HFFc6 (cell line): Measurements from ENCODE around the gene COPS9. TPM values are rescaled to one million over a fixed set of nuclear protein-coding genes. Genes with fewer than 3 reads are reported as not detected.

ENCODE experiments used
- DNase-seq: peaks from one replicate; pipeline ENCODE4 v3.0.0-alpha.2; 2018
- H3K27ac Mint-ChIP-seq: 2 replicates; pipeline ENCODE4 v1.8.0; 2020; ENCODE audit warnings: mild to moderate bottlenecking, mixed read lengths
- H3K27me3 Mint-ChIP-seq: 2 replicates; pipeline ENCODE4 v1.8.0; 2021; ENCODE audit warnings: mild to moderate bottlenecking, moderate library complexity, mixed read lengths; ENCODE audit not compliant: insufficient read depth
- H3K36me3 Mint-ChIP-seq: 2 replicates; pipeline ENCODE4 v1.8.0; 2021; ENCODE audit warnings: low read depth, mixed read lengths
- H3K4me1 Mint-ChIP-seq: 2 replicates; pipeline ENCODE4 v1.8.0; 2020; ENCODE audit warnings: low read depth, mixed read lengths
- H3K4me3 Mint-ChIP-seq: 2 replicates; pipeline ENCODE4 v1.8.0; 2020; ENCODE audit warnings: mild to moderate bottlenecking, moderate library complexity, mixed read lengths
- H3K9me3 Mint-ChIP-seq: 2 replicates; pipeline ENCODE4 v1.8.0; 2020; ENCODE audit warnings: mild to moderate bottlenecking, mixed read lengths
- total RNA-seq, 6 experiments: library from RNA; stranded (reverse); fragmentation: NEBNext Ultra II Directional; extraction: Animal tissue kit (Norgen Biotek cat#: 25700); gene quantifications; 2 replicates in 1 of 6; 3 replicates in 5 of 6; pipeline ENCODE4 v1.2.3, GENCODE V29; 2021
- TF ChIP-seq, protein P1 (sequence below): fragments of 200-600 bp; sonication (generic); IDR thresholded peaks from 2 replicates; pipeline ENCODE4 v1.5.0; 2021; ENCODE audit warnings: antibody characterized with exemption, mild to moderate bottlenecking

Gene COPS9
- total RNA-seq, 6 experiments from 2014 or later, result 147 to 239 (median 211) TPM

DNA sequence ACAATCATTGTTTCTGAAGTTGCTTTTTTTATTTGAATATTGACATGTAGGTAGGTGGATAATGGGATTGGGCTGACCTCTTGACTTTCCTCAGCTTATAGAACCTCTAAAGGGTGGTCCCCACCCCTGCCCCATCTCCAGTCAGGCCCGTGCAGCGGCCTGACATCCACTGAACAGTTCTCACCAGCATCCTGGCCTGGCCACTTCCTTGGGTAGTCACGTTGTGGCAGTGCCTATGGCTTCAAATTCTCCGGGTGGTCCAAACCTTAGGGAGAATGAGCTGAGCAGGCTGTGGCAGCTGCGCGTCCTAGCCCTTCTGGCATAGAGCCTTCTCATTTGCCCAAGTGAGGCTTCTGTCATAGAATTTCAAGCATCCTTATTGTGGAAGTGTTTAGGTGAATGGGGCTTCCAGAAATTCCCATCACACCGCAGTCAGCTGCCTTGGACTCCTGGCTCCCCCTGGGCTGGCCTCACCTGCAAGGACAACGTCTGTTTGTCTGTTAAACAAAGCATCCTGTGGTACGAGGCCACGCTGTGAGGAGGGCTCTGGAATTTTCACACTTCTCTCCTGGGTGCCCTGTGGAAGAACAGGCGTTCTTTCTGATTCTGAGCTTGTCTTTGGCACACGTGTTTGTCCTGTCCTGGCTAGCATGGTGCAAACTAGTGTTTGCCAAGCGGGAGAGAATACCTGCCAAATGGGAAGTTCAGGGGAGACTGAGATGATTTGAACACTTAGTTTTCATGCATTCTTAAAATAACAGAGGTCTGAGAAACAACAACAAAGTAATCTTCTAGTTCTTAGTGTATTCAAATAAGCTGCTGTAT is 36.2 kb upstream of the COPS9 start:
- H3K9me3 Mint-ChIP-seq, result no peaks in the 10 kb centered on the region
- no peaks in the 10 kb centered on the region for H3K4me1 Mint-ChIP-seq
- TF ChIP-seq, protein P1, sequence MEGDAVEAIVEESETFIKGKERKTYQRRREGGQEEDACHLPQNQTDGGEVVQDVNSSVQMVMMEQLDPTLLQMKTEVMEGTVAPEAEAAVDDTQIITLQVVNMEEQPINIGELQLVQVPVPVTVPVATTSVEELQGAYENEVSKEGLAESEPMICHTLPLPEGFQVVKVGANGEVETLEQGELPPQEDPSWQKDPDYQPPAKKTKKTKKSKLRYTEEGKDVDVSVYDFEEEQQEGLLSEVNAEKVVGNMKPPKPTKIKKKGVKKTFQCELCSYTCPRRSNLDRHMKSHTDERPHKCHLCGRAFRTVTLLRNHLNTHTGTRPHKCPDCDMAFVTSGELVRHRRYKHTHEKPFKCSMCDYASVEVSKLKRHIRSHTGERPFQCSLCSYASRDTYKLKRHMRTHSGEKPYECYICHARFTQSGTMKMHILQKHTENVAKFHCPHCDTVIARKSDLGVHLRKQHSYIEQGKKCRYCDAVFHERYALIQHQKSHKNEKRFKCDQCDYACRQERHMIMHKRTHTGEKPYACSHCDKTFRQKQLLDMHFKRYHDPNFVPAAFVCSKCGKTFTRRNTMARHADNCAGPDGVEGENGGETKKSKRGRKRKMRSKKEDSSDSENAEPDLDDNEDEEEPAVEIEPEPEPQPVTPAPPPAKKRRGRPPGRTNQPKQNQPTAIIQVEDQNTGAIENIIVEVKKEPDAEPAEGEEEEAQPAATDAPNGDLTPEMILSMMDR, result no peak
- no peak overlapping the region for H3K4me3 Mint-ChIP-seq
- H3K36me3 Mint-ChIP-seq, result no peaks in the 10 kb centered on the region
- H3K27me3 Mint-ChIP-seq, result peaks cover 43% of the 10 kb centered on the region
- no peak for DNase-seq
- no peak overlapping the region for H3K27ac Mint-ChIP-seq

DNA sequence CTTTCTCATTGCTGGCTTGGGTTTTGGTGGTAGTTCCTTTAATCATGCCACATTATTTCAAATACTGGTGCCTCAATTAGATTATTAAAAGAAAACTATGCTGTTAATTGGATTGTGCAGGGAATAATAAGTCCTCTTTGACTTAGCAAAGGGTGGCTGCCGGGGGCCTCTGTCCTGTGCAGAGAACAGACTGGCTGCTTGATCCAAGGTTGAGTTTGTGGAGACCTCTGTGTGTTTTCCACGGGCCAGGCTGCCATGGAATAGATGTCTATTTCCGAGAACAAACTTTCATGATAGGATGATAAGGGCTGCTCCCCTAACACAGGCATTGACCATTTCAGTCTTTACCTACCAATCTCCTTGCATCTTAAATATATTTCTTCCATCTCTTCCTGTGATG is 34.8 kb upstream of the COPS9 start:
- Mint-ChIP-seq H3K4me3 (no peak overlapping the region), H3K4me1 (no peaks in the 10 kb centered on the region), H3K27me3 (peaks cover 43% of the 10 kb centered on the region), H3K9me3 (no peaks in the 10 kb centered on the region), H3K36me3 (no peaks in the 10 kb centered on the region), H3K27ac (no peak overlapping the region)
- DNase-seq, result no peak
- TF ChIP-seq, protein P1, result no peak

DNA sequence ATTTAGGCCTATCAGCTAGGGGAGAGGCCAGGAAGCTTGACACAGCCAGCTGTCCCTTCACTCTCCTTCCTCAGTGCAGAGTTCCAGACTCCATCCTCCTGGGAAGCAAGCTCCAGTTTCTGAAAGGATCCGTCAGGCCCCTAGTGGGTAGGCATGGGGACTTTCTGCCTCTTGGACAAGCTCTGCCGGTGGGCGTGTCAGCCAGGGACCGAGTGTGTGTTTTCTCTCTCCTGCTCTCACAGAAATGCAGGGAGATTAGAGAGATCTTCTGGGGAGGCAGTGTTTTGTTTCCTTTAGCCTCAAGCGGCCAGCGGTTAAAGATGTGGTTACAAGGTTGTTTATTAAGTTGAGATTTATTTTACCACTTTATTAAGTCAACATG is 34.2 kb upstream of the COPS9 start:
- no peaks in the 10 kb centered on the region for H3K9me3 Mint-ChIP-seq
- no peak for DNase-seq
- H3K27me3 Mint-ChIP-seq, result peaks cover 44% of the 10 kb centered on the region
- TF ChIP-seq, protein P1, result no peak
- no peaks in the 10 kb centered on the region for H3K4me1 Mint-ChIP-seq
- no peak overlapping the region for H3K27ac Mint-ChIP-seq
- no peak overlapping the region for H3K4me3 Mint-ChIP-seq
- no peaks in the 10 kb centered on the region for H3K36me3 Mint-ChIP-seq

DNA sequence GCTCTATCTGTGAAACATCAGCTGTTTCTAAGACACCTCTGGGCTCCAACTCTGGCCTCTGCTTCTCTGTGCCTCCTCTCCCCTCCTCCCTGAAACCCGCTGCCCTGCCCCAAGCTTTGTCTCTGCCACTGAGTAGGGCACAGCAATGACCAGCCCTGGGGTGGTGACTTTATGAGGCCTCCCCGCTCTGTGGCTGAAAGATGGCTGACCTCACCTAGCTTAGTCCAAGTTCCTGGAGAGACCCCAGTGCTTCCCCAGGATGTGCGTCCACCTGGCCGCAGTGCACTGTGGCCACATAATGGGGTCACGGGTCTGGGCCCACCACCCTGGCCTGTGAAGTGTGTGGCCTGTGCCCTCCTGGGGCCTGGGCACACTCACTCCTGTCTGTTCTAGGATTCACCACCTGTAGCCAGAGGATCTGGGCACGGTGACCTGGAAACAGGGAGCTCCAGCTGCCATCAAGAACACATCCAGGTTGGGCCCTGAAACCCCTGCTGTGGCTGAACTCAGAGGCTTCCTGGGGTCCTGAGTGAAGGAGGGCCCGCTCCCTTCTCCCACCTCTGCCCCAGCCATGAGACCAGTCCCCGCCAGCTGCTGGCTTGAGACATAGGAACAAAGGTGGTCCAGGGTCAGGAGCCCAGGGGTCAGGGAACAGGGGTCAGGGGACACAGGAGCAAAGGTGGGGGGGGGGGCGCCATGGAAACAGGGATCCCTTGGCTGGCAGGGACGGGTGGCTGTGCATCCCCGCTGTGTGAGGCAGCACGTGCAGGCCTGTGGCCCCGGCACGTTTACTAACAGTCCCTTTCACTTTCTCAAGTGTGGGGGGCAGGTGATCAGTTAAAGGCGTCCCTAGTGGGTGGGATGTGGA is 33.6 kb upstream of the COPS9 start:
- Mint-ChIP-seq H3K36me3 (no peaks in the 10 kb centered on the region), H3K27ac (no peak overlapping the region), H3K4me3 (no peak overlapping the region), H3K4me1 (no peaks in the 10 kb centered on the region), H3K27me3 (peaks cover 43% of the 10 kb centered on the region), H3K9me3 (no peaks in the 10 kb centered on the region)
- no peak for DNase-seq
- TF ChIP-seq, protein P1, result no peak

DNA sequence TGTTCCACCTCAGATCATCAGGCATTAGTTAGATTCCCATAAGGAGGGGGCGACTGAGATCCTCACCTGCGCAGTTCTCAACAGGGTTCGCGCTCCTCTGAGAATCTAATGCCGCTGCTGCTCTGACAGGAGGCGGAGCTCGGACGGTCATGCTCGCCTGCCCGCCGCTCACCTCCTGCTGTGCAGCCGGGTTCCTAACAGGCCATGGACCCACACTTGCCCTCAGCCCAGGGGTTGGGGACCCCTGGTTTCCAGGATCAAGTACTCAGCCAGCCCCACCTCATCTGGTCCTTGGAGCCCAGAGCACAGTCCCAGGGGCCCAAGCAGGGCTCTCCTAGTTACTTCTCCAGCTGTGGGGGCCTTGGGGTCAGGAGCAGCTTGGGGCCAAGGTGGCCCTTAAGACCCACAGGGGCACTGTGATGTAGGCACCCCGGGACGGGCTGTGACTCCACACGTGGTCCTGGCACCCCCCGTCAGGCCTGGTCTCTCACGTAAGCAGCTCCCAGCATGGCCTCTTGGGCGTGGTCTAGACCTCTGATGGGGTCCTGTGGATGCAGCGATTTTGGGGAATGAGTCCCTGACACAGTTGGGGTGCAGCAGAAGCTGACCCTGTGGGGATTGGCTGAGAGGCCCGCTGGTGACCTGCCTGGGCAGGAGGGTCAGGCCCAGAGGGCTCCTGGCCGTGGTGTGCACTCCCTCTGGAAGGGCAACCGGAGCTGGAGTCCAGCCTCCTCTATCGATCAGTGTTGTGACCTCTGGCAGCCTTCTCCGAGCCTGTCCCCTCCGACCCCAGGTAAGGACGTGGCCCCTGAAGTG is 32.6 kb upstream of the COPS9 start:
- H3K4me1 Mint-ChIP-seq, result no peaks in the 10 kb centered on the region
- H3K36me3 Mint-ChIP-seq, result no peaks in the 10 kb centered on the region
- H3K4me3 Mint-ChIP-seq, result no peak overlapping the region
- no peak overlapping the region for H3K27ac Mint-ChIP-seq
- no peaks in the 10 kb centered on the region; the same call in 1 of the 2 replicates for H3K9me3 Mint-ChIP-seq
- no peak for DNase-seq
- TF ChIP-seq, protein P1, result no peak
- H3K27me3 Mint-ChIP-seq, result peaks cover 36% of the 10 kb centered on the region
